Neural progenitor cell (in vitro differentiated cells): ENCODE results near the gene RASGRP3.

ENCODE experiments used
- EZH2 ChIP-seq: fragments of 200-600 bp; sonication (generic); IDR thresholded peaks from 2 replicates; pipeline ENCODE4 v1.6.1; 2017; ENCODE audit warnings: antibody characterized with exemption, mild to moderate bottlenecking, moderate library complexity
- TF ChIP-seq, protein P1 (sequence below): fragments of 200-600 bp; sonication (generic); IDR thresholded peaks from 2 replicates; pipeline ENCODE4 v1.5.1; 2017; ENCODE audit warnings: antibody characterized with exemption, mild to moderate bottlenecking

- TF ChIP-seq EZH2: no peak
- TF ChIP-seq, protein P1, sequence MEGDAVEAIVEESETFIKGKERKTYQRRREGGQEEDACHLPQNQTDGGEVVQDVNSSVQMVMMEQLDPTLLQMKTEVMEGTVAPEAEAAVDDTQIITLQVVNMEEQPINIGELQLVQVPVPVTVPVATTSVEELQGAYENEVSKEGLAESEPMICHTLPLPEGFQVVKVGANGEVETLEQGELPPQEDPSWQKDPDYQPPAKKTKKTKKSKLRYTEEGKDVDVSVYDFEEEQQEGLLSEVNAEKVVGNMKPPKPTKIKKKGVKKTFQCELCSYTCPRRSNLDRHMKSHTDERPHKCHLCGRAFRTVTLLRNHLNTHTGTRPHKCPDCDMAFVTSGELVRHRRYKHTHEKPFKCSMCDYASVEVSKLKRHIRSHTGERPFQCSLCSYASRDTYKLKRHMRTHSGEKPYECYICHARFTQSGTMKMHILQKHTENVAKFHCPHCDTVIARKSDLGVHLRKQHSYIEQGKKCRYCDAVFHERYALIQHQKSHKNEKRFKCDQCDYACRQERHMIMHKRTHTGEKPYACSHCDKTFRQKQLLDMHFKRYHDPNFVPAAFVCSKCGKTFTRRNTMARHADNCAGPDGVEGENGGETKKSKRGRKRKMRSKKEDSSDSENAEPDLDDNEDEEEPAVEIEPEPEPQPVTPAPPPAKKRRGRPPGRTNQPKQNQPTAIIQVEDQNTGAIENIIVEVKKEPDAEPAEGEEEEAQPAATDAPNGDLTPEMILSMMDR: no peak
These were observed 31.5 kb upstream of the RASGRP3 start for GRCh38 chr2:33444967-33445366.
